CD4-positive, alpha-beta T cell (primary cell): ENCODE measurements around the gene ABITRAM. TPM values are rescaled to one million over a fixed set of nuclear protein-coding genes. Genes with fewer than 3 reads are reported as not detected.

Source experiments
- ATAC-seq: fragments of 200-7000 bp; cut with Tn5 transposase; one replicate; pipeline ENCODE4 v1.10.0; 2022; ENCODE audit warnings: mild to moderate bottlenecking; ENCODE audit not compliant: poor library complexity
- CTCF ChIA-PET: fragments of 350-600 bp; sonication (Branson Sonifier 250); formaldehyde crosslinking; loops from one replicate; lab custom pipeline; 2021; ENCODE audit warnings: antibody characterized with exemption, inconsistent platforms; lab: Charles Lee
- POLR2A ChIA-PET: fragments of 350-600 bp; sonication (Branson Sonifier 250); formaldehyde crosslinking; loops from one replicate; lab custom pipeline; 2021; ENCODE audit warnings: antibody characterized with exemption, inconsistent platforms; lab: Charles Lee
- DNase-seq, 14 experiments: peaks; one replicate each; pipeline ENCODE4 v3.0.0-alpha.2; 2013 to 2020; ENCODE audit warnings: mixed read lengths in 2 of 14
- H3K27ac ChIP-seq, 2 donors: one replicate each; pipeline versions ENCODE4 v1.5.1 to v1.7.0; 2013; ENCODE audit warnings: low read length in 2 of 2, low read depth in 1 of 2, mild to moderate bottlenecking in 1 of 2
- H3K27me3 ChIP-seq, 2 experiments: 1 replicate in 1 of 2; 2 replicates in 1 of 2; pipeline versions ENCODE4 v1.6.1 to v1.7.0; 2013; ENCODE audit warnings: low read length in 2 of 2, control low read depth in 1 of 2, mild to moderate bottlenecking in 1 of 2, moderate library complexity in 1 of 2; ENCODE audit not compliant: insufficient read depth in 2 of 2, control insufficient read depth in 1 of 2
- H3K36me3 ChIP-seq: one replicate; pipeline ENCODE4 v1.6.1; 2013; ENCODE audit warnings: low read length, control low read depth; ENCODE audit not compliant: insufficient read depth
- H3K4me1 ChIP-seq: one replicate; pipeline ENCODE4 v1.6.1; 2013; ENCODE audit warnings: low read length, control low read depth; ENCODE audit not compliant: insufficient read depth
- H3K4me3 ChIP-seq: one replicate; pipeline ENCODE4 v1.5.1; 2013; ENCODE audit warnings: mild to moderate bottlenecking, low read length, moderate library complexity
- H3K9me3 ChIP-seq, 2 experiments: 1 replicate in 1 of 2; 2 replicates in 1 of 2; pipeline versions ENCODE4 v1.6.1 to v1.7.0; 2013; ENCODE audit warnings: low read length in 2 of 2, mild to moderate bottlenecking in 2 of 2, control low read depth in 1 of 2, moderate library complexity in 1 of 2; ENCODE audit not compliant: control insufficient read depth in 1 of 2, insufficient read depth in 1 of 2
- H3K27ac Mint-ChIP-seq: one replicate; pipeline ENCODE4 v1.8.0; 2020; ENCODE audit warnings: mixed read lengths
- H3K27me3 Mint-ChIP-seq: one replicate; pipeline ENCODE4 v1.8.0; 2021; ENCODE audit warnings: mixed read lengths
- H3K36me3 Mint-ChIP-seq: one replicate; pipeline ENCODE4 v1.8.0; 2021; ENCODE audit warnings: low read depth, mixed read lengths
- H3K4me1 Mint-ChIP-seq: one replicate; pipeline ENCODE4 v1.8.0; 2021; ENCODE audit warnings: low read depth, mixed read lengths
- H3K4me3 Mint-ChIP-seq: one replicate; pipeline ENCODE4 v1.8.0; 2020; ENCODE audit warnings: mild to moderate bottlenecking, mixed read lengths
- H3K9me3 Mint-ChIP-seq: one replicate; pipeline ENCODE4 v1.8.0; 2020; ENCODE audit warnings: mixed read lengths
- intact Hi-C, 2 experiments: fragments of 100-400 bp; cut with DNase I in 1 of 2; cut with micrococcal nuclease in 1 of 2; formaldehyde crosslinking; loops; one replicate each; pipeline versions ENCODE4 v1.15.1 to v1.9.0; 2023 to 2025; cut with DNase I, micrococcal nuclease
- total RNA-seq, 174 experiments: library from RNA in 2 of 174; stranded (reverse) in 2 of 174; gene quantifications; one replicate each; pipeline ENCODE4 v1.2.3 and lab custom pipeline; 2021 to 2026
- TF ChIP-seq, protein P1 (sequence below): fragments of 200-600 bp; IDR thresholded peaks from one replicate; pipeline ENCODE4 v1.8.0; 2022; ENCODE audit warnings: antibody characterized with exemption, mild to moderate bottlenecking

Gene ABITRAM
- total RNA-seq, 2 experiments from 2014 or later: 10.4 to 11.7 TPM

DNA sequence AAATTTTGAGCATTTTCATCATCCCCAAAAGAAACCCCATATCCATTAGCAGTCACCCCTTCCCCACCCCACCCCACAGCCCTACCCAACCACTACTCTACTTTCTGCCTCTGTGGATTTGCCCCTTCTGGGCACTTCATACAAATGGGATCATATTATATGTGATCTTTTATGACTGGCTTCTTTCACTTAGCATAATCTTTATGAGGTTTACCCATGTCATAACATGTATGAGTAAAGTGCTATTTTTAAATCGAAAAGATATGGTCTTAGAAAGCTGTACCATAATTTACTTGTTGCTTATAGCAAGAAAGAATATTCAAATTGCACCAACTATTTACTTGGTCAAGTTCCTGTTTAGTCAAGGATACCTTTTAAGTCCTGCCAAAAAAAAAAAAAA, 13.0 kb upstream of the ABITRAM start:
- peaks cover 69% of the 10 kb centered on the region for H3K36me3 ChIP-seq
- POLR2A ChIA-PET: no interaction called here

DNA sequence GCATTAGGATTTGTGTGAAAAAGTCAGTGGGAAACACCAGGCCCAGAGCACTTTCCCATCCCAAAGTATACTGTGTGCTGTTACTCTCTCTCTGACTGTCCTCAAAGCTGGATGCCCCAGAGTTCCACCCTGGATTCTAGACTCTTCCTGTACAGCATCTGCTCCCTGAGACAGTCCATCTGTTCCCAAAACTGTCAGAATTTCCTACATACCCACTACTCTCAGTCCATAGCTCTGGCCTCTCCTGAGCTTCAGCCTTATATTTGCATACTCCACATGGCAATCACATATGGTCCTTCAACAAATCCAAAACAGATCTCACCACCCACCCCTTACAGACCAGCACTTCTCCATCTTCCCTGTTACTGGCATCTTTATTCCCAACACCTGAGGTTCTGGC, 9.7 kb upstream of the ABITRAM start:
- Histone ChIP-seq H3K27me3 (no peaks in the 10 kb centered on the region), H3K4me1 (no peaks in the 10 kb centered on the region), H3K9me3 (no peaks in the 10 kb centered on the region), H3K4me3 (no peak overlapping the region), H3K36me3 (peaks cover 83% of the 10 kb centered on the region), H3K27ac (no peak overlapping the region)
- no peaks in the 10 kb centered on the region for H3K27me3 Mint-ChIP-seq
- ATAC-seq (no peak), DNase-seq (no peak)
- no peak overlapping the region for H3K4me3 Mint-ChIP-seq
- POLR2A ChIA-PET: no interaction called here
- H3K36me3 Mint-ChIP-seq: peaks cover 96% of the 10 kb centered on the region
- CTCF ChIA-PET: no interaction called here
- TF ChIP-seq, protein P1, sequence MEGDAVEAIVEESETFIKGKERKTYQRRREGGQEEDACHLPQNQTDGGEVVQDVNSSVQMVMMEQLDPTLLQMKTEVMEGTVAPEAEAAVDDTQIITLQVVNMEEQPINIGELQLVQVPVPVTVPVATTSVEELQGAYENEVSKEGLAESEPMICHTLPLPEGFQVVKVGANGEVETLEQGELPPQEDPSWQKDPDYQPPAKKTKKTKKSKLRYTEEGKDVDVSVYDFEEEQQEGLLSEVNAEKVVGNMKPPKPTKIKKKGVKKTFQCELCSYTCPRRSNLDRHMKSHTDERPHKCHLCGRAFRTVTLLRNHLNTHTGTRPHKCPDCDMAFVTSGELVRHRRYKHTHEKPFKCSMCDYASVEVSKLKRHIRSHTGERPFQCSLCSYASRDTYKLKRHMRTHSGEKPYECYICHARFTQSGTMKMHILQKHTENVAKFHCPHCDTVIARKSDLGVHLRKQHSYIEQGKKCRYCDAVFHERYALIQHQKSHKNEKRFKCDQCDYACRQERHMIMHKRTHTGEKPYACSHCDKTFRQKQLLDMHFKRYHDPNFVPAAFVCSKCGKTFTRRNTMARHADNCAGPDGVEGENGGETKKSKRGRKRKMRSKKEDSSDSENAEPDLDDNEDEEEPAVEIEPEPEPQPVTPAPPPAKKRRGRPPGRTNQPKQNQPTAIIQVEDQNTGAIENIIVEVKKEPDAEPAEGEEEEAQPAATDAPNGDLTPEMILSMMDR: no peak
- H3K27ac Mint-ChIP-seq: no peak overlapping the region
- peaks cover 4% of the 10 kb centered on the region for H3K4me1 Mint-ChIP-seq
- no peaks in the 10 kb centered on the region for H3K9me3 Mint-ChIP-seq
- intact Hi-C loops: no loop called here

More for the DNA sequence above, 13.0 kb upstream of the ABITRAM start:
- CTCF ChIA-PET: interaction anchor here (0.7 kb wide), 1 partner anchor 48 kb away, joined by 3 read pairs; no protein-coding TSS in a partner anchor
- no peaks in the 10 kb centered on the region for H3K4me1 Mint-ChIP-seq
- TF ChIP-seq, protein P1: no peak
- H3K27me3 Mint-ChIP-seq: no peaks in the 10 kb centered on the region
- no peak overlapping the region for H3K4me3 Mint-ChIP-seq
- intact Hi-C loops: no loop called here
- Histone ChIP-seq H3K9me3 (no peaks in the 10 kb centered on the region), H3K27ac (no peak overlapping the region), H3K27me3 (no peaks in the 10 kb centered on the region), H3K4me1 (no peaks in the 10 kb centered on the region), H3K4me3 (no peak overlapping the region)
- DNase-seq (no peak), ATAC-seq (no peak)
- H3K27ac Mint-ChIP-seq: no peak overlapping the region
- H3K36me3 Mint-ChIP-seq: peaks cover 98% of the 10 kb centered on the region
- no peaks in the 10 kb centered on the region for H3K9me3 Mint-ChIP-seq

DNA sequence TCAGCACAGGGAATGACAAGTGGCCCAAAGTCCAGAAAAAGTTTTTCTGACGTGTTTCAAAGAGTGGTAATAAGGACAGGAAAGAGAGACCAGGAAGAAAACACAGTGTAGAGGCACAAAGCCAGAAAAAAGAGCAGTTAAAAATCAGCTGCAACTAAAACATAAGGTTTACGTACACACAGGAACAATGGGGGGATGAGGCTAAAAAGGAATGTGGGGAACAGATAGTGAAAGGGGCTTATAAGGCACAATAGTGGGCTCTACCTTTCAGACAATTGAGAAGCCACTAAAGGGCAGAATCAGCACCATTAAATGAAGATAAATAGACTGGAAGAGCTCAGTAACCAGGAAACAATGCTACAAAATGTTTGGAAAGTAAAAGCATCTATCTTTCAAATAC, 5.8 kb upstream of the ABITRAM start:
- no peak overlapping the region for H3K27ac Mint-ChIP-seq
- POLR2A ChIA-PET: no interaction called here

More for the DNA sequence above, 5.8 kb upstream of the ABITRAM start:
- no peaks in the 10 kb centered on the region for H3K9me3 Mint-ChIP-seq
- H3K36me3 Mint-ChIP-seq: peaks cover 73% of the 10 kb centered on the region
- Histone ChIP-seq H3K27me3 (no peaks in the 10 kb centered on the region), H3K27ac (no peak overlapping the region), H3K9me3 (no peaks in the 10 kb centered on the region), H3K4me1 (peaks cover 13% of the 10 kb centered on the region), H3K4me3 (no peak overlapping the region), H3K36me3 (peaks cover 70% of the 10 kb centered on the region)
- CTCF ChIA-PET: no interaction called here
- intact Hi-C loops: no loop called here
- DNase-seq (no peak), ATAC-seq (no peak)
- H3K4me3 Mint-ChIP-seq: no peak overlapping the region
- peaks cover 31% of the 10 kb centered on the region for H3K4me1 Mint-ChIP-seq
- no peaks in the 10 kb centered on the region for H3K27me3 Mint-ChIP-seq
- TF ChIP-seq, protein P1: no peak
